PC-3 (cell line): ENCODE results near the gene TAS1R1. TPM values are rescaled to one million over a fixed set of nuclear protein-coding genes. Genes with fewer than 3 reads are reported as not detected.

ENCODE experiments used
- ATAC-seq: fragments of 200-7000 bp; cut with Tn5 transposase; 2 replicates; pipeline ENCODE4 v1.9.1; 2020; ENCODE audit warnings: mild to moderate bottlenecking, moderate library complexity
- BruUV-seq: library from RNA; stranded (reverse); fragments of 400-500 nt; replicated peaks from 2 replicates; lab custom pipeline; 2021; lab: Mats Ljungman, UMichigan
- CTCF ChIA-PET: fragments of 300-600 bp; sonication (Branson Sonifier 250); formaldehyde crosslinking; loops from one replicate; lab custom pipeline; 2022; ENCODE audit warnings: antibody characterized with exemption; lab: Charles Lee
- POLR2A ChIA-PET: fragments of 300-600 bp; sonication (Branson Sonifier 250); formaldehyde crosslinking; loops from one replicate; lab custom pipeline; 2022; ENCODE audit warnings: antibody characterized with exemption; ENCODE audit not compliant: unreplicated experiment; lab: Charles Lee
- DNase-seq: peaks from one replicate; pipeline ENCODE4 v3.0.0-alpha.2; 2015
- H2AFZ ChIP-seq: fragments of 300-600 bp; sonication (generic); 2 replicates; pipeline ENCODE4 v1.6.0; 2016; ENCODE audit warnings: antibody characterized with exemption, low read length
- H3F3A ChIP-seq: fragments of 300-600 bp; sonication (generic); one replicate; pipeline ENCODE4 v1.6.0; 2017; ENCODE audit warnings: antibody characterized with exemption, low read length, control low read depth, mild to moderate bottlenecking; ENCODE audit not compliant: unreplicated experiment
- H3K27ac ChIP-seq: fragments of 300-600 bp; sonication (generic); 2 replicates; pipeline ENCODE4 v1.5.1; 2016; ENCODE audit warnings: mild to moderate bottlenecking, low read length
- H3K27me3 ChIP-seq: fragments of 300-600 bp; sonication (generic); 2 replicates; pipeline ENCODE4 v1.6.1; 2016; ENCODE audit warnings: low read length, mixed read lengths
- H3K36me3 ChIP-seq: fragments of 300-600 bp; sonication (generic); 2 replicates; pipeline ENCODE4 v1.6.1; 2016; ENCODE audit warnings: low read depth, mixed run types, low read length, mixed read lengths
- H3K4me1 ChIP-seq: fragments of 300-600 bp; sonication (generic); 2 replicates; pipeline ENCODE4 v1.5.1; 2016; ENCODE audit warnings: low read length; ENCODE audit not compliant: insufficient read depth
- H3K4me2 ChIP-seq: fragments of 300-600 bp; sonication (generic); 2 replicates; pipeline ENCODE4 v1.6.0; 2016; ENCODE audit warnings: low read length
- H3K4me3 ChIP-seq: fragments of 300-600 bp; sonication (generic); 2 replicates; pipeline ENCODE4 v1.5.1; 2016; ENCODE audit warnings: mild to moderate bottlenecking, low read length, mixed read lengths
- H3K79me2 ChIP-seq: fragments of 300-600 bp; sonication (generic); 2 replicates; pipeline ENCODE4 v1.6.1; 2017; ENCODE audit warnings: low read length, mixed read lengths
- H3K9ac ChIP-seq: fragments of 300-600 bp; sonication (generic); 2 replicates; pipeline ENCODE4 v1.6.0; 2016; ENCODE audit warnings: mild to moderate bottlenecking, low read length
- H3K9me2 ChIP-seq: fragments of 300-600 bp; sonication (generic); replicated peaks from 2 replicates; pipeline ENCODE4 v1.6.1; 2016; ENCODE audit warnings: mixed run types, low read length, mixed read lengths
- H3K9me3 ChIP-seq: fragments of 300-600 bp; sonication (generic); 2 replicates; pipeline ENCODE4 v1.6.1; 2016; ENCODE audit warnings: low read length, mixed read lengths
- H4K20me1 ChIP-seq: fragments of 300-600 bp; sonication (generic); 2 replicates; pipeline ENCODE4 v1.6.1; 2016; ENCODE audit warnings: low read length, mixed read lengths
- EZH2 ChIP-seq: fragments of 300-600 bp; sonication (generic); IDR thresholded peaks from one replicate; pipeline ENCODE4 v1.6.1; 2017; ENCODE audit warnings: antibody characterized with exemption, mild to moderate bottlenecking, low read length; ENCODE audit not compliant: unreplicated experiment
- EZH2phosphoT487 ChIP-seq: fragments of 300-600 bp; sonication (generic); IDR thresholded peaks from 2 replicates; pipeline ENCODE4 v1.6.1; 2018; ENCODE audit warnings: mild to moderate bottlenecking, antibody characterized with exemption, low read length, borderline replicate concordance
- intact Hi-C: fragments of 100-400 bp; cut with micrococcal nuclease; formaldehyde crosslinking; loops from 2 replicates; pipeline ENCODE4 v1.9.0; 2023
- total RNA-seq: library from RNA; depleted of rRNA; stranded (reverse); fragments of >200 nt; gene quantifications from 2 replicates; pipeline ENCODE4 v1.2.3, GENCODE V29; 2014
- TF ChIP-seq, protein P1 (sequence below): fragments of 300-600 bp; sonication (generic); conservative IDR thresholded peaks from 2 replicates; pipeline ENCODE4 v1.5.1; 2017; ENCODE audit warnings: antibody characterized with exemption, low read depth, mild to moderate bottlenecking, low read length

The TAS1R1 gene
- total RNA-seq, 1 experiment from 2014 or later, result not detected

DNA sequence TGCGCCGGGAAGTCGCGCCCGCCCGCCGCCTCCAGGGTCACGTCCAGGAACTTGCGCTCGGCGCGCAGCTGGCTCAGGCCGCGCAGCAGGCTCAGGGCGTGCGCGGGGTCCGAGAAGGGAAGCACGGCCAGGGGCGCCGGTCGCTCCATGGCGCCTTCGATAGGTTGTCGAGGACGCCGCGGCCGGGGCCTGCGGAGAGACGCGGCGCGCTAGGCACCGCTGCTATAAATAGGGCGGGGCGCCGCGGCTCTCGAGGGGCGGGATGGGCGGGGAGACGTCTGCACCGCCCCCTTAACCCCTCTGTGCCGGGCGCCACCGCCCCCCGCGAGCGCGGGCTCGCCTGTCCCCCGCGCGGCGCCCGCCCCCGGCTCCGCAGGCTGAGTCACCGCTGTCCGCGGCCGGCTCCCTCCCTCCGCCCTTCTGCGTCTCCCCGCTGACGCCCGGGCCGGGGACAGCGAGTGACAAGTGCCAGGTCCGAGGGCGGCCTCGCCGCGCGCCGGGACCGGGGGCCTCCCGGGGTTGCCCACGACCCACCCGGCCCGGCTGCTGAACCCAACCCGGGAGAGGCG lies 47.6 kb downstream of the TAS1R1 start, which contains the start of gene KLHL21:
KLHL21 (minus strand) TSS at position 201 of the 569 bp plus-strand sequence; CDS start at position 149, 52 bp downstream.
- DNase-seq, result peak; percentile 97
- Histone ChIP-seq H3K9me2 (no peaks in the 10 kb centered on the region), H3K4me1 (peaks cover 30% of the 10 kb centered on the region), H3K36me3 (peaks cover 8% of the 10 kb centered on the region), H3K27me3 (no peaks in the 10 kb centered on the region), H3K9ac (peak within 1 kb of the TSS; percentile 91), H3F3A (no peaks in the 10 kb centered on the region), H4K20me1 (peaks cover 27% of the 10 kb centered on the region), H3K9me3 (no peaks in the 10 kb centered on the region), H3K27ac (peak within 1 kb of the TSS; percentile 93), H3K4me3 (peak within 1 kb of the TSS; percentile 86), H3K4me2 (peak within 1 kb of the TSS; percentile 98), H3K79me2 (peaks cover 49% of the 10 kb centered on the region), H2AFZ (peak within 1 kb of the TSS; percentile 98)
- intact Hi-C loops, result no loop called here
- ChIA-PET CTCF (interaction anchor here (1.1 kb wide), 1 partner anchor 49 kb away, joined by 3 read pairs; the partner anchor contains the start of gene NOL9), POLR2A (interaction anchor here (1.3 kb wide), 1 partner anchor 23 kb away, joined by 3 read pairs; the partner anchor contains the start of gene ZBTB48)
- ATAC-seq, result peak; percentile 54
- no TSS peak for BruUV-seq
- TF ChIP-seq EZH2phosphoT487 (no peak), EZH2 (no peak)
- TF ChIP-seq, protein P1, sequence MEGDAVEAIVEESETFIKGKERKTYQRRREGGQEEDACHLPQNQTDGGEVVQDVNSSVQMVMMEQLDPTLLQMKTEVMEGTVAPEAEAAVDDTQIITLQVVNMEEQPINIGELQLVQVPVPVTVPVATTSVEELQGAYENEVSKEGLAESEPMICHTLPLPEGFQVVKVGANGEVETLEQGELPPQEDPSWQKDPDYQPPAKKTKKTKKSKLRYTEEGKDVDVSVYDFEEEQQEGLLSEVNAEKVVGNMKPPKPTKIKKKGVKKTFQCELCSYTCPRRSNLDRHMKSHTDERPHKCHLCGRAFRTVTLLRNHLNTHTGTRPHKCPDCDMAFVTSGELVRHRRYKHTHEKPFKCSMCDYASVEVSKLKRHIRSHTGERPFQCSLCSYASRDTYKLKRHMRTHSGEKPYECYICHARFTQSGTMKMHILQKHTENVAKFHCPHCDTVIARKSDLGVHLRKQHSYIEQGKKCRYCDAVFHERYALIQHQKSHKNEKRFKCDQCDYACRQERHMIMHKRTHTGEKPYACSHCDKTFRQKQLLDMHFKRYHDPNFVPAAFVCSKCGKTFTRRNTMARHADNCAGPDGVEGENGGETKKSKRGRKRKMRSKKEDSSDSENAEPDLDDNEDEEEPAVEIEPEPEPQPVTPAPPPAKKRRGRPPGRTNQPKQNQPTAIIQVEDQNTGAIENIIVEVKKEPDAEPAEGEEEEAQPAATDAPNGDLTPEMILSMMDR, result no peak

DNA sequence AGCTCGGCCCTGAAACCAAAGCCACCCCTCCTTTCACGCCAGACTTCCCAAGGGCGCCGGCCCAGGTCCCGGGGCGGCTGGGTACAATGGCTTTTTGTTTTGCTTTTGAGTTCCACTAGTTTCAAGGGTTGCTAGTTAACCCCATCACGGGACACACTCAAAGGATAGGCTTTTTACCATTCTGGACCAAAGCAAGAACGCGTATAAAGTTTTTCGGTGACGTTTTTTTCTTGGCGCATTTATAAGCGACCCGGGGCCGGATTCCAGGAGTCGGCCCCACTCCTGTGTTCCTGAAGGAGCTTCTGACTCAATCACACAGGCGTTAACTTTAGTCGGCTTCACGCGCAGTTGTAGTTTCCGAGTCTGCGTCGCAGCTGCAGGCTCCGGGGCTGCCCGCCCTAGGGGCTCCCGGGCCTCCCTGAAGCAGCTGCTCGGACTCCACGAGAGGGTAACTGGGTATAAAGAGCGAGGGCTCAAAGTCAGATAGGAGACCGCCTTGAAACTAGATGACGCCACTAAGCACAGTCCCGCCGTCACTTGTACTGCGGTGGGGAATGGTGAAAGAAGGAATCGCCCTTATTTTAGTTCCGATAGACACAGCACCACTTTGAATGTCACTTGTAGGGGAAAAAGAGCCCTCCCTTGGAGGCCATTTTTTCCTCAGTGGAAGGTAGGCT lies 48.3 kb downstream of the TAS1R1 start:
- TSS peak; percentile 57 for BruUV-seq
- peaks cover 4% of the 10 kb centered on the region; the same call in 1 of the 2 replicates for H3K36me3 ChIP-seq
- H3K9me3 ChIP-seq, result no peaks in the 10 kb centered on the region
- peaks cover 21% of the 10 kb centered on the region for H4K20me1 ChIP-seq
- no peaks in the 10 kb centered on the region for H3K9me2 ChIP-seq
- peaks cover 42% of the 10 kb centered on the region for H3K79me2 ChIP-seq
- TF ChIP-seq, protein P1, result no peak
- TF ChIP-seq EZH2 (no peak), EZH2phosphoT487 (no peak)
- ATAC-seq (peak; percentile 7), DNase-seq (peak; percentile 62)
- intact Hi-C loops, result no loop called here
- ChIA-PET POLR2A (interaction anchor here (0.6 to 1.3 kb wide), 4 partner anchors 22 to 29 kb away, joined by 3 to 7 read pairs (median 3); partner anchors contain the start of genes THAP3 and ZBTB48), CTCF (no interaction called here)
- peak overlapping the region; percentile 98 for H2AFZ ChIP-seq
- H3F3A ChIP-seq, result no peaks in the 10 kb centered on the region
- peak overlapping the region; percentile 81 for H3K9ac ChIP-seq
- peaks cover 30% of the 10 kb centered on the region for H3K4me1 ChIP-seq
- peak overlapping the region; percentile 74 for H3K27ac ChIP-seq
- no peaks in the 10 kb centered on the region for H3K27me3 ChIP-seq
- peak overlapping the region; percentile 98 for H3K4me2 ChIP-seq
- H3K4me3 ChIP-seq, result peak overlapping the region; percentile 86
